ENCODE results near the gene CT47C1.

The CT47C1 gene

DNA sequence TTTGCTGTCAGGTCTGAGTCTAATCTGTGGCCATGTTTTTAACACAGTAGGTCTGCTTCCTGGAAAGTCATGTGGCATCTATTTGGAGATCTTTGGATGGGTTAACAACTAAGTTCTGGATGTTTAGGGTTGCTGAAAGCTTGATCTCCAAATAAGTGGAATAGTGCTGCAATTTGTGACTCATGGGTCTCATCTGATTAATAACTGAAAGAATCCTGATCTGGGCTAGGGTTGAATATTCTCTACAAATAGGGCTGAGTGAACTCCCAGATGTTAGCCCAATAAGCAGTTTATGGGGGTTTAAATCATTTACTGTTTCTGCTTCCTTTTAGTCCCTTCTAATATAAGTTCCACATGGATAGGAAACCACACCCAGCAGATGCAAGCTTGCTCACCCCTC is 23.1 kb downstream of the CT47C1 start (continued):
- TF ChIP-seq, protein P1, sequence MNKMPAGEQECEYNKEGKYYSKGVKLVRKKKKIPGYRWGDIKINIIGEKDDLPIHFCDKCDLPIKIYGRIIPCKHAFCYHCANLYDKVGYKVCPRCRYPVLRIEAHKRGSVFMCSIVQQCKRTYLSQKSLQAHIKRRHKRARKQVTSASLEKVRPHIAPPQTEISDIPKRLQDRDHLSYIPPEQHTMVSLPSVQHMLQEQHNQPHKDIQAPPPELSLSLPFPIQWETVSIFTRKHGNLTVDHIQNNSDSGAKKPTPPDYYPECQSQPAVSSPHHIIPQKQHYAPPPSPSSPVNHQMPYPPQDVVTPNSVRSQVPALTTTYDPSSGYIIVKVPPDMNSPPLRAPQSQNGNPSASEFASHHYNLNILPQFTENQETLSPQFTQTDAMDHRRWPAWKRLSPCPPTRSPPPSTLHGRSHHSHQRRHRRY (tag by site-specific recombination; IDR thresholded peaks at IDR 0.05): no peak
- TF ChIP-seq ZNF211 (tag by site-specific recombination; IDR thresholded peaks at IDR 0.05; ENCODE audit: low read depth): no peak
- no peak for TF ChIP-seq ZNF292 (tag by site-specific recombination; IDR thresholded peaks at IDR 0.05; ENCODE audit: borderline replicate concordance, low read depth)

DNA sequence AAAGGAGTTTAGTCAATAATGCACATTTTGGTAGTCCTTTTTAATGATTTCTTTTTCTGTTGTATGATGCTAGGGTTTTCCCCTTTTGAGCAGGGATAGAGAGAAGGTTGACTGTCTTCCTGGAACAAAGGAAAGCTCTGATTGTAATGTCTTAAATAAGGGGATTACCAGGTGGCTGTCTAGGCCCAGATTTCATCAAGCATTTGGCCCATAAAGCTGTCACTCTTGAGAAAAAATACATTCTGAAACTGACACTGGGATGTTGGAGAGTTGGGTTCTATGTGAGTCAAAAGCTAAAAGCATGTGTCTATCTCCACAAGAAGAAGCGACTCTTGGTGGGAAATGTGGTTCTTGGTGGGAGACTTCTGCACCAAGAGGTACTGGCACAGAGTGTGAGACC is 28.4 kb downstream of the CT47C1 start:
- H3K36me3 ChIP-seq (ENCODE audit: control insufficient read depth in 2 of 2, insufficient read depth in 1 of 2, low read length in 2 of 2): no peaks in the 10 kb centered on the region
- no peaks in the 10 kb centered on the region for H3K4me1 ChIP-seq (ENCODE audit: control insufficient read depth, insufficient read depth, low read length)
- no peak overlapping the region for H3K27ac ChIP-seq (ENCODE audit: extremely low read depth, low read depth, low read length)
- ChIA-PET CTCF (interaction anchor here (0.6 to 2.4 kb wide), 3 partner anchors 9 to 18 kb away, joined by 3 to 11 read pairs (median 4); no protein-coding TSS in a partner anchor), POLR2A (no interaction called here)
- TF ChIP-seq ZXDB (tag by site-specific recombination; IDR thresholded peaks at IDR 0.05) (no peak), ZNF292 (tag by site-specific recombination; IDR thresholded peaks at IDR 0.05; ENCODE audit: borderline replicate concordance, low read depth) (no peak), SP3 (tag by site-specific recombination; IDR thresholded peaks at IDR 0.05) (no peak), ZNF514 (tag by site-specific recombination; IDR thresholded peaks at IDR 0.05) (no peak), SCRT2 (tag by site-specific recombination; IDR thresholded peaks at IDR 0.05) (no peak), ZNF776 (tag by site-specific recombination; IDR thresholded peaks at IDR 0.05; ENCODE audit: borderline replicate concordance) (no peak), ZNF600 (tag by site-specific recombination; IDR thresholded peaks at IDR 0.05) (no peak), ZNF660 (tag by site-specific recombination; IDR thresholded peaks at IDR 0.05) (no peak), HOXD13 (CRISPR knock-in tag; IDR thresholded peaks at IDR 0.05; ENCODE audit: borderline replicate concordance) (no peak)
- TF ChIP-seq, protein P2, sequence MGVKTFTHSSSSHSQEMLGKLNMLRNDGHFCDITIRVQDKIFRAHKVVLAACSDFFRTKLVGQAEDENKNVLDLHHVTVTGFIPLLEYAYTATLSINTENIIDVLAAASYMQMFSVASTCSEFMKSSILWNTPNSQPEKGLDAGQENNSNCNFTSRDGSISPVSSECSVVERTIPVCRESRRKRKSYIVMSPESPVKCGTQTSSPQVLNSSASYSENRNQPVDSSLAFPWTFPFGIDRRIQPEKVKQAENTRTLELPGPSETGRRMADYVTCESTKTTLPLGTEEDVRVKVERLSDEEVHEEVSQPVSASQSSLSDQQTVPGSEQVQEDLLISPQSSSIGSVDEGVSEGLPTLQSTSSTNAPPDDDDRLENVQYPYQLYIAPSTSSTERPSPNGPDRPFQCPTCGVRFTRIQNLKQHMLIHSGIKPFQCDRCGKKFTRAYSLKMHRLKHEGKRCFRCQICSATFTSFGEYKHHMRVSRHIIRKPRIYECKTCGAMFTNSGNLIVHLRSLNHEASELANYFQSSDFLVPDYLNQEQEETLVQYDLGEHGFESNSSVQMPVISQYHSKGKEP (tag by site-specific recombination; IDR thresholded peaks at IDR 0.05): no peak
- TF ChIP-seq, protein P3, sequence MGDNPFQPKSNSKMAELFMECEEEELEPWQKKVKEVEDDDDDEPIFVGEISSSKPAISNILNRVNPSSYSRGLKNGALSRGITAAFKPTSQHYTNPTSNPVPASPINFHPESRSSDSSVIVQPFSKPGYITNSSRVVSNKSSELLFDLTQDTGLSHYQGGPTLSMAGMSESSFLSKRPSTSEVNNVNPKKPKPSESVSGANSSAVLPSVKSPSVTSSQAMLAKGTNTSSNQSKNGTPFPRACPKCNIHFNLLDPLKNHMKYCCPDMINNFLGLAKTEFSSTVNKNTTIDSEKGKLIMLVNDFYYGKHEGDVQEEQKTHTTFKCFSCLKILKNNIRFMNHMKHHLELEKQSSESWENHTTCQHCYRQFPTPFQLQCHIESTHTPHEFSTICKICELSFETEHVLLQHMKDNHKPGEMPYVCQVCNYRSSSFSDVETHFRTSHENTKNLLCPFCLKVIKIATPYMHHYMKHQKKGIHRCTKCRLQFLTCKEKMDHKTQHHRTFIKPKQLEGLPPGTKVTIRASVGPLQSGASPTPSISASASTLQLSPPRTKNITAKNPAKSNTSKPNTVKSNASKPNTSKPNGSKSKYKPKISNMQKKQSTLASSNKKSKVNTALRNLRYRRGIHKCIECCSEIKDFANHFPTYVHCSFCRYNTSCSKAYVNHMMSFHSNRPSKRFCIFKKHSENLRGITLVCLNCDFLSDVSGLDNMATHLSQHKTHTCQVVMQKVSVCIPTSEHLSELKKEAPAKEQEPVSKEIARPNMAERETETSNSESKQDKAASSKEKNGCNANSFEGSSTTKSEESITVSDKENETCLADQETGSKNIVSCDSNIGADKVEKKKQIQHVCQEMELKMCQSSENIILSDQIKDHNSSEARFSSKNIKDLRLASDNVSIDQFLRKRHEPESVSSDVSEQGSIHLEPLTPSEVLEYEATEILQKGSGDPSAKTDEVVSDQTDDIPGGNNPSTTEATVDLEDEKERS (tag by site-specific recombination; IDR thresholded peaks at IDR 0.05): no peak
- TF ChIP-seq, protein P4, sequence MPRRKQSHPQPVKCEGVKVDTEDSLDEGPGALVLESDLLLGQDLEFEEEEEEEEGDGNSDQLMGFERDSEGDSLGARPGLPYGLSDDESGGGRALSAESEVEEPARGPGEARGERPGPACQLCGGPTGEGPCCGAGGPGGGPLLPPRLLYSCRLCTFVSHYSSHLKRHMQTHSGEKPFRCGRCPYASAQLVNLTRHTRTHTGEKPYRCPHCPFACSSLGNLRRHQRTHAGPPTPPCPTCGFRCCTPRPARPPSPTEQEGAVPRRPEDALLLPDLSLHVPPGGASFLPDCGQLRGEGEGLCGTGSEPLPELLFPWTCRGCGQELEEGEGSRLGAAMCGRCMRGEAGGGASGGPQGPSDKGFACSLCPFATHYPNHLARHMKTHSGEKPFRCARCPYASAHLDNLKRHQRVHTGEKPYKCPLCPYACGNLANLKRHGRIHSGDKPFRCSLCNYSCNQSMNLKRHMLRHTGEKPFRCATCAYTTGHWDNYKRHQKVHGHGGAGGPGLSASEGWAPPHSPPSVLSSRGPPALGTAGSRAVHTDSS (tag by site-specific recombination; IDR thresholded peaks at IDR 0.05): no peak
- TF ChIP-seq, protein P5, sequence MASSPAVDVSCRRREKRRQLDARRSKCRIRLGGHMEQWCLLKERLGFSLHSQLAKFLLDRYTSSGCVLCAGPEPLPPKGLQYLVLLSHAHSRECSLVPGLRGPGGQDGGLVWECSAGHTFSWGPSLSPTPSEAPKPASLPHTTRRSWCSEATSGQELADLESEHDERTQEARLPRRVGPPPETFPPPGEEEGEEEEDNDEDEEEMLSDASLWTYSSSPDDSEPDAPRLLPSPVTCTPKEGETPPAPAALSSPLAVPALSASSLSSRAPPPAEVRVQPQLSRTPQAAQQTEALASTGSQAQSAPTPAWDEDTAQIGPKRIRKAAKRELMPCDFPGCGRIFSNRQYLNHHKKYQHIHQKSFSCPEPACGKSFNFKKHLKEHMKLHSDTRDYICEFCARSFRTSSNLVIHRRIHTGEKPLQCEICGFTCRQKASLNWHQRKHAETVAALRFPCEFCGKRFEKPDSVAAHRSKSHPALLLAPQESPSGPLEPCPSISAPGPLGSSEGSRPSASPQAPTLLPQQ (tag by site-specific recombination; IDR thresholded peaks at IDR 0.05): no peak
- TF ChIP-seq, protein P6, sequence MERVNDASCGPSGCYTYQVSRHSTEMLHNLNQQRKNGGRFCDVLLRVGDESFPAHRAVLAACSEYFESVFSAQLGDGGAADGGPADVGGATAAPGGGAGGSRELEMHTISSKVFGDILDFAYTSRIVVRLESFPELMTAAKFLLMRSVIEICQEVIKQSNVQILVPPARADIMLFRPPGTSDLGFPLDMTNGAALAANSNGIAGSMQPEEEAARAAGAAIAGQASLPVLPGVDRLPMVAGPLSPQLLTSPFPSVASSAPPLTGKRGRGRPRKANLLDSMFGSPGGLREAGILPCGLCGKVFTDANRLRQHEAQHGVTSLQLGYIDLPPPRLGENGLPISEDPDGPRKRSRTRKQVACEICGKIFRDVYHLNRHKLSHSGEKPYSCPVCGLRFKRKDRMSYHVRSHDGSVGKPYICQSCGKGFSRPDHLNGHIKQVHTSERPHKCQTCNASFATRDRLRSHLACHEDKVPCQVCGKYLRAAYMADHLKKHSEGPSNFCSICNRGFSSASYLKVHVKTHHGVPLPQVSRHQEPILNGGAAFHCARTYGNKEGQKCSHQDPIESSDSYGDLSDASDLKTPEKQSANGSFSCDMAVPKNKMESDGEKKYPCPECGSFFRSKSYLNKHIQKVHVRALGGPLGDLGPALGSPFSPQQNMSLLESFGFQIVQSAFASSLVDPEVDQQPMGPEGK (tag by site-specific recombination; IDR thresholded peaks at IDR 0.05): no peak
- TF ChIP-seq, protein P7, sequence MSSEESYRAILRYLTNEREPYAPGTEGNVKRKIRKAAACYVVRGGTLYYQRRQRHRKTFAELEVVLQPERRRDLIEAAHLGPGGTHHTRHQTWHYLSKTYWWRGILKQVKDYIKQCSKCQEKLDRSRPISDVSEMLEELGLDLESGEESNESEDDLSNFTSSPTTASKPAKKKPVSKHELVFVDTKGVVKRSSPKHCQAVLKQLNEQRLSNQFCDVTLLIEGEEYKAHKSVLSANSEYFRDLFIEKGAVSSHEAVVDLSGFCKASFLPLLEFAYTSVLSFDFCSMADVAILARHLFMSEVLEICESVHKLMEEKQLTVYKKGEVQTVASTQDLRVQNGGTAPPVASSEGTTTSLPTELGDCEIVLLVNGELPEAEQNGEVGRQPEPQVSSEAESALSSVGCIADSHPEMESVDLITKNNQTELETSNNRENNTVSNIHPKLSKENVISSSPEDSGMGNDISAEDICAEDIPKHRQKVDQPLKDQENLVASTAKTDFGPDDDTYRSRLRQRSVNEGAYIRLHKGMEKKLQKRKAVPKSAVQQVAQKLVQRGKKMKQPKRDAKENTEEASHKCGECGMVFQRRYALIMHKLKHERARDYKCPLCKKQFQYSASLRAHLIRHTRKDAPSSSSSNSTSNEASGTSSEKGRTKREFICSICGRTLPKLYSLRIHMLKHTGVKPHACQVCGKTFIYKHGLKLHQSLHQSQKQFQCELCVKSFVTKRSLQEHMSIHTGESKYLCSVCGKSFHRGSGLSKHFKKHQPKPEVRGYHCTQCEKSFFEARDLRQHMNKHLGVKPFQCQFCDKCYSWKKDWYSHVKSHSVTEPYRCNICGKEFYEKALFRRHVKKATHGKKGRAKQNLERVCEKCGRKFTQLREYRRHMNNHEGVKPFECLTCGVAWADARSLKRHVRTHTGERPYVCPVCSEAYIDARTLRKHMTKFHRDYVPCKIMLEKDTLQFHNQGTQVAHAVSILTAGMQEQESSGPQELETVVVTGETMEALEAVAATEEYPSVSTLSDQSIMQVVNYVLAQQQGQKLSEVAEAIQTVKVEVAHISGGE (tag by site-specific recombination; conservative IDR thresholded peaks at IDR 0.05; ENCODE audit: low read depth): no peak
- H3K9me3 ChIP-seq (ENCODE audit: control insufficient read depth, insufficient read depth, low read depth, low read length): no peaks in the 10 kb centered on the region
- H3K4me3 ChIP-seq (ENCODE audit: low read depth, low read length): no peak overlapping the region
